Ishikawa (cell line): ENCODE measurements around the gene LMF2.

Experiments used
- CEBPB ChIP-seq: IDR thresholded peaks from 2 replicates; pipeline ENCODE4 v1.6.1; 2012
- CREB1 ChIP-seq: IDR thresholded peaks from 2 replicates; pipeline ENCODE4 v1.6.1; 2012; ENCODE audit warnings: low read depth
- EGR1 ChIP-seq: IDR thresholded peaks from 2 replicates; pipeline ENCODE4 v1.6.1; 2012
- EP300 ChIP-seq: IDR thresholded peaks from 2 replicates; pipeline ENCODE4 v1.6.1; 2012; ENCODE audit warnings: borderline replicate concordance
- FOXM1 ChIP-seq: IDR thresholded peaks from 2 replicates; pipeline ENCODE4 v1.6.1; 2012; ENCODE audit warnings: low read depth, borderline replicate concordance
- MAX ChIP-seq: IDR thresholded peaks from 2 replicates; pipeline ENCODE4 v1.6.1; 2012
- NFIC ChIP-seq: IDR thresholded peaks from 2 replicates; pipeline ENCODE4 v1.6.1; 2012
- RAD21 ChIP-seq: IDR thresholded peaks from 2 replicates; pipeline ENCODE4 v1.6.1; 2012; ENCODE audit warnings: low read depth
- TAF1 ChIP-seq: IDR thresholded peaks from 2 replicates; pipeline ENCODE4 v1.6.1; 2012; ENCODE audit warnings: low read depth, mild to moderate bottlenecking
- TCF12 ChIP-seq: IDR thresholded peaks from 2 replicates; pipeline ENCODE4 v1.6.1; 2012; ENCODE audit warnings: low read depth
- TEAD4 ChIP-seq: IDR thresholded peaks from 2 replicates; pipeline ENCODE4 v1.6.1; 2012
- YY1 ChIP-seq: IDR thresholded peaks from 2 replicates; pipeline ENCODE4 v1.6.1; 2012; ENCODE audit warnings: low read depth
- ZBTB7A ChIP-seq: IDR thresholded peaks from 2 replicates; pipeline ENCODE4 v1.6.1; 2012; ENCODE audit warnings: low read depth
- TF ChIP-seq, protein P1 (sequence below): IDR thresholded peaks from 2 replicates; pipeline ENCODE4 v1.6.1; 2012
- TF ChIP-seq, protein P2 (sequence below): IDR thresholded peaks from 2 replicates; pipeline ENCODE4 v1.6.1; 2012; ENCODE audit warnings: low read depth, mild to moderate bottlenecking

The LMF2 gene

GRCh38 chr22:50508897-50509296 is 1.4 kb upstream of the LMF2 start:
- TF ChIP-seq FOXM1, result no peak
- no peak for TF ChIP-seq TAF1
- TF ChIP-seq CEBPB, result no peak
- TF ChIP-seq TCF12, result no peak
- TF ChIP-seq NFIC, result no peak
- TF ChIP-seq EGR1, result no peak
- TF ChIP-seq, protein P1, sequence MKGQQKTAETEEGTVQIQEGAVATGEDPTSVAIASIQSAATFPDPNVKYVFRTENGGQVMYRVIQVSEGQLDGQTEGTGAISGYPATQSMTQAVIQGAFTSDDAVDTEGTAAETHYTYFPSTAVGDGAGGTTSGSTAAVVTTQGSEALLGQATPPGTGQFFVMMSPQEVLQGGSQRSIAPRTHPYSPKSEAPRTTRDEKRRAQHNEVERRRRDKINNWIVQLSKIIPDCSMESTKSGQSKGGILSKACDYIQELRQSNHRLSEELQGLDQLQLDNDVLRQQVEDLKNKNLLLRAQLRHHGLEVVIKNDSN, result no peak
- TF ChIP-seq RAD21, result no peak
- TF ChIP-seq YY1, result no peak

GRCh38 chr22:50507991-50508884 is 736 bp upstream of the LMF2 start, which contains the start of gene NCAPH2:
TSS of gene NCAPH2 (plus strand) at chr22:50508224. CDS start at chr22:50508338, 114 bp downstream.
- peak; percentile 76; the same call in 1 of the 2 replicates for TF ChIP-seq TCF12
- no peak for TF ChIP-seq FOXM1
- TF ChIP-seq, protein P1, result peak; percentile 40; the same call in 1 of the 2 replicates
- peak; percentile 50; the same call in 1 of the 2 replicates for TF ChIP-seq TEAD4
- TF ChIP-seq EGR1, result peak; percentile 91
- TF ChIP-seq CREB1, result peak; percentile 99
- peak; percentile 85 for TF ChIP-seq MAX
- TF ChIP-seq RAD21, result no peak
- TF ChIP-seq NFIC, result peak; percentile 53
- peak; percentile 97 for TF ChIP-seq YY1
- TF ChIP-seq, protein P2, sequence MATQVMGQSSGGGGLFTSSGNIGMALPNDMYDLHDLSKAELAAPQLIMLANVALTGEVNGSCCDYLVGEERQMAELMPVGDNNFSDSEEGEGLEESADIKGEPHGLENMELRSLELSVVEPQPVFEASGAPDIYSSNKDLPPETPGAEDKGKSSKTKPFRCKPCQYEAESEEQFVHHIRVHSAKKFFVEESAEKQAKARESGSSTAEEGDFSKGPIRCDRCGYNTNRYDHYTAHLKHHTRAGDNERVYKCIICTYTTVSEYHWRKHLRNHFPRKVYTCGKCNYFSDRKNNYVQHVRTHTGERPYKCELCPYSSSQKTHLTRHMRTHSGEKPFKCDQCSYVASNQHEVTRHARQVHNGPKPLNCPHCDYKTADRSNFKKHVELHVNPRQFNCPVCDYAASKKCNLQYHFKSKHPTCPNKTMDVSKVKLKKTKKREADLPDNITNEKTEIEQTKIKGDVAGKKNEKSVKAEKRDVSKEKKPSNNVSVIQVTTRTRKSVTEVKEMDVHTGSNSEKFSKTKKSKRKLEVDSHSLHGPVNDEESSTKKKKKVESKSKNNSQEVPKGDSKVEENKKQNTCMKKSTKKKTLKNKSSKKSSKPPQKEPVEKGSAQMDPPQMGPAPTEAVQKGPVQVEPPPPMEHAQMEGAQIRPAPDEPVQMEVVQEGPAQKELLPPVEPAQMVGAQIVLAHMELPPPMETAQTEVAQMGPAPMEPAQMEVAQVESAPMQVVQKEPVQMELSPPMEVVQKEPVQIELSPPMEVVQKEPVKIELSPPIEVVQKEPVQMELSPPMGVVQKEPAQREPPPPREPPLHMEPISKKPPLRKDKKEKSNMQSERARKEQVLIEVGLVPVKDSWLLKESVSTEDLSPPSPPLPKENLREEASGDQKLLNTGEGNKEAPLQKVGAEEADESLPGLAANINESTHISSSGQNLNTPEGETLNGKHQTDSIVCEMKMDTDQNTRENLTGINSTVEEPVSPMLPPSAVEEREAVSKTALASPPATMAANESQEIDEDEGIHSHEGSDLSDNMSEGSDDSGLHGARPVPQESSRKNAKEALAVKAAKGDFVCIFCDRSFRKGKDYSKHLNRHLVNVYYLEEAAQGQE, result no peak
- peak; percentile 95 for TF ChIP-seq TAF1
- peak; percentile 49; the same call in 1 of the 2 replicates for TF ChIP-seq ZBTB7A
- peak; percentile 28; the same call in 1 of the 2 replicates for TF ChIP-seq CEBPB
- TF ChIP-seq EP300, result 0 out of 2 replicates have a peak, but pooled peaks have one; percentile 23

GRCh38 chr22:50506611-50507420 is 686 bp downstream of the LMF2 start:
- no peak for TF ChIP-seq TCF12
- TF ChIP-seq RAD21, result no peak
- TF ChIP-seq NFIC, result no peak
- no peak for TF ChIP-seq EGR1
- TF ChIP-seq, protein P1, result no peak

DNA sequence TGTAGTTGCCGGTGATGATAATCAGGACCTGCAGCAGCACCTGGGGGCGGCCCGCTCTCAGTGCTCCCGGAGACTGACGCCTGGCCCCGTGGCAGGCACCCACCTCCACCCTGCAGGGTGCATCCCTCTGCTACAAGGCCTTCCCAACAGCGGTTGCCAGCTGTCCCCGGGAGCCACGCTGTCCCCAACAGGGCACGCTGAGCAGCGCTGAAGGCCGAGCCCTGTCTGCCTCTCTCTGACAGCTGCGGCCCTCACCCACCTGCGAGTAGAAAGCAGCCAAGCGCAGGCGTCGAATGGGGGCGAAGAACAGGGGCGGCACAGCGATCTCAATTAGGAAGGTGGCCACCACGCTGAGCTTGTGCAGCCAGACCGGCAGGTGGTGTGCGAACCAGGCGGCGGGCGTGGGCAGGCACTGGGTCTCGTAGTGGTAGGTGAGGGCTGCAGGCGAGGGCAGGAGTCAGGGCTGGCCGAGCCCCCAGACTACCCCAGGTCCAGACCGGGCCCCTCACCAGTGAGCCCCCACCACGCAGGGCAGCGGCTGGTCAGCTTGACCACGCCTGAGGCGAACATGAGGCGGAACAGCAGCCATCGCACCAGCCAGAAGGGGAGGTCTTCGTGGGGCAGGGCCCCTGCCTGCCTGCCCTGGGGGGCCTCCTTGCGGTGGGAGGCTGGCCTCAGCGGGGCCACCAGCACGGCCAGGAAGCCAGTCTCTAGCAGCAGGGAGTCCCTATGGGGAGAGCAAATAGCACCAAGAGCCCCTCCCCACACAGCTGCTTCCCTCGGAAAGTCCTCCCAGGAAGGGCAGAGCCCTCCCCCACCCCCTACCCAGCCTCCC is 1.5 kb downstream of the LMF2 start:
- TF ChIP-seq, protein P1, result no peak
- TF ChIP-seq TEAD4 (no peak), YY1 (no peak), EP300 (no peak), TAF1 (no peak), CEBPB (no peak), EGR1 (no peak)

GRCh38 chr22:50505276-50505775 is 2.2 kb downstream of the LMF2 start:
- TF ChIP-seq TEAD4, result no peak
